HG02610 (cell line): ENCODE measurements around the gene CALM1.

Experiments
- ATAC-seq: cut with Tn5 transposase; IDR thresholded peaks from one replicate; pipeline ENCODE4 v1.9.1; 2021; ENCODE audit warnings: mild to moderate bottlenecking, moderate library complexity; ENCODE audit not compliant: unreplicated experiment

Gene CALM1

GRCh38 chr14:90407230-90407629 lies 10.4 kb downstream of the CALM1 start:
- ATAC-seq, result no peak

GRCh38 chr14:90408713-90409112 lies 11.9 kb downstream of the CALM1 start:
- no peak for ATAC-seq

DNA sequence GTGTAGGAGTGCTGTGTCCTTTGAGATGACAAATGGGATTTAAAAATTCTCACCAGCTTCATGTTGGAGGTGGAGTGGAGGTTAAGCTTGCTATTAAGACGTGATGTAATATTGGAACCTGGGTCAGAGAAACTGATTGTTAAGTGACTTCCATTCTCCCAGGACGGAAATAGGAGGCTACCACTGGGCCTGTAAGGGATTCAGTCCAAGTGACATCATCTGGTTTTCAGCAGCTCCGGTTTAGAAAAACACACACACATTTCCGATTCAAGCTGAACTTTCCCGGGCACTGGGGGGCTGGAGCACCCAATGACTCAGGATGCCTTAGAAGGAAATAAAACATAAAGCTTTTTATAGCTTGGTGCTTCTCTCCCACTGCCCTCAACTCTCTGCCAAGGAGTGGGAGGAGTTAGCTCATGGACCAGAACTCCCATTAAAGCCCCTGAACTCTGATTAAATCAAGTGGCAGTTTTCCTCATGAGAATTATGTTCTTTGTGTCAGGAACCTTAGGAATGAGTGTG lies 12.4 kb downstream of the CALM1 start:
- no peak for ATAC-seq

DNA sequence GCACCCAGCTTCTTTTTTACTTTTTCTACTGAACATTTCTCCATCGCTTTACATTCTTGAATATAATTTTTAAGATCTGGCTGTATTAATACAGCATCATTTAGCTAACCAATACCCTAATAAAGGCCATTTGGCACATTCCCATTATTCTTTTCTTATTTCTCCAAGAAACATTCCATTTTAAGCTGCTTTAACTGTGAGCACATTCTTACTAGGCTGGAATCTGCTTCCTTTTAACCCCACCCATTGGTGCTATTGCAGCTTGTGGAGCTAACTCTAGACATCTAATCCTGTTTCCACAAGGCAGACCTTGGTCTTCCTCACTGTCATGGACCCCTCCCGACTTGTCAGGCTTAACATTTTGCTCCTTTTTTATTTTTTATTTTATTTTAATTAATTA lies 15.2 kb downstream of the CALM1 start:
- ATAC-seq, result no peak

GRCh38 chr14:90416720-90417119 lies 19.9 kb downstream of the CALM1 start:
- ATAC-seq, result no peak

DNA sequence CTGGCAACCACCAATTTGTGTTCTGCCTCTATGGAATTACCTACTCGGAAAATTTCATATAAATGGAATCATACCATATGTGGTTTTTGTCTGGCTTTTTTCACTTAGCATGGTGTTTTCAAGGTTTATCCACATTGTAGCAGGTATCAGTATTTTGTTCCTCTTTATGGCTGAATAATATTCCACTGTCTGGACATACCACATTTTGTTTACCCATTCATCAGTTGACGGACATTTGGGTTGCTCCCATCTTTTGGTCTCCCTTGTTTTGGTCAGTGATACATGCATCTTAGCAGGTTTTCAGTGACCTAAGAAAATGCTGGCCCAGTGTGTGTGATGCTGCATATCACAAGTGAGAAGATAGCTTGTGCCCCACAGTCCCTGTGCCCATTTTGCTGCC lies 21.2 kb downstream of the CALM1 start:
- no peak for ATAC-seq

DNA sequence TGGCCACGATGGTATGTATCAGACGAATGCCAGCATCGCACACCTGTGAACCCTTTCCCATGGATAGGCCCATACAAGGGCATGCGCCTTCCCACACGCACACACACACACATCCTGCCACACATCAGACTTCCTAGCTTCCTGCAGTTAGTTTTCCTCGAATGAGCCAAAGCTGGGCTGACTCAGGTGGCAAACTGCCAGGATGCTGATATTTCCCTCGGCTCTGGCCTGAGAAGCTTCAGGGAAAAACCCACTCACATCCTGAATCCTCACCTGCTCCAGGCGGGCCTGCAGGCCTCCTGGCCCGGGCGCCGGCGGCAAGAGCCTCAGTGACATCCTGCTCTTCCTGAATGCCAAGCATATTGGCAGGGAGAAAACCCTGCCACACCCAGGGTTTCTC lies 22.4 kb downstream of the CALM1 start:
- ATAC-seq, result no peak

DNA sequence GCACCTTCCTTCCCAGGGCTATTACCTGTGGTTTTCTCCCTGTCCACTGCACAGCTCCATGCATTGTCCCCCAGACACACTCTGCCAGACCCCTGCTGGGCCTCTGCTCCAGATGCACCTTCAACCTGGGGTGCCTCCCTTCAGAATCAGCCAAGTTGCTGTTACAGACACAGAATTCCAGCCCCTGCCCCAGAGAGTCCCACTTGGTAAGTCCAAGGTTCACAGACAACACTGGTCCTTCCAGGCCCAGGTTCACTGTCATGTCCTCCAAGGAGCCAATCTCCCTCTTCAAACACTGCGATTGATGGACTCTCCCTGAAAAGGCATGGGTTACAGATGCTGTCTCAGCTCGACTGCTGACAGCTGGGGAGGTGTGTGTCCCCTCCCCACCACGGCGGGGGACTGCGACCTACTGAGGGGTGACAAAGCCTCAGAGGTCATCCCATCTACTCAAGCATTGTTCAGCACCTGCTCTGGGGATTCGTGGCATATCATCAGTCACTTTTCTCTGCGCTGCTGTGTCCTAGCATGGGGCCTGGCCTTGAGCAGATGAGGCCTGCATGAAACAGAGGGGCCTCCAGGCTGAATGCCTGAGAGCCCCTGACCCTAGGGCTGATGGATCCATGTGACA lies 24.3 kb downstream of the CALM1 start:
- no peak for ATAC-seq

- no peak for ATAC-seq
These were observed 24.8 kb downstream of the CALM1 start for GRCh38 chr14:90421632-90422020.

DNA sequence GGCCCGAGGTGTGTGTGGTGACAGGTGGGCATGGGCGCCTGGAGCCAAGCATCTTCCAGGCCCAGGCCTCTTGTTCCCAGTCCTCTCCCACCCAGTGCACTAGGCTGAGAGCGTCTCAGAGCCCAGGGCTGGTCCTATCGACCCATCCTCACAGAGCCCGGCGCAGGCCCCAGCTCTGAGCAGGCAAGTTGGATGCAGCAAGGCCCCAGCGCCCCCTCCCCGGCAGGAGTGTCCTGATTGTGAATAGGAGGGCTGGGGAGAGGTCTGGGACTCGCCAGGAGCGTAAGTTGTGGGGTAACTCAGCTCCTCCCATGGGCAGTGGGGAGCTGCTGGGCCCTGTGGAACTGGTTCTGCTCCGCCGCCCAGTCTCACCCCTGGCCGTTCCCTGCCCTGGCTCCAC lies 26.3 kb downstream of the CALM1 start:
- no peak for ATAC-seq

DNA sequence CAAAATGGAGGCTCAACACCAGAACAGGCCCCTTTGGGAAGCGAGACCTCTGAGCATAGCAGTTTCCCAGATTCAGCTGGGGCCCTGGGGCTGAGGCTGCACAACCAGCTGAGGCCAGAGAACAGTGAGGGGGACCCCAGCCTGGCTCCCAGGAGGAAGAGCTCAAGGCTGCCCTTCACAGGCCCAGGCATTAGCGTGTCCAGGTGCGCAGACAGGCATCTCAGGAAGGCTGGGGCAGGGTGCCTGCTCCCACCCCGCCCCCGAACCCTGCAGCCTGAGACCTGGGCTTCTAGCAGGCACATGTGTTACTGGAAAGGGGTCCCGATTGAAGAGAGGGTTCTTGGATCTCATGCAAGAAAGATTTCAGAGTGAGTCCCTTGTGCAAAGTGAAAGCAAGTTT lies 27.2 kb downstream of the CALM1 start:
- no peak for ATAC-seq

- no peak for ATAC-seq
These were observed 28.0 kb downstream of the CALM1 start for GRCh38 chr14:90424686-90425372.

DNA sequence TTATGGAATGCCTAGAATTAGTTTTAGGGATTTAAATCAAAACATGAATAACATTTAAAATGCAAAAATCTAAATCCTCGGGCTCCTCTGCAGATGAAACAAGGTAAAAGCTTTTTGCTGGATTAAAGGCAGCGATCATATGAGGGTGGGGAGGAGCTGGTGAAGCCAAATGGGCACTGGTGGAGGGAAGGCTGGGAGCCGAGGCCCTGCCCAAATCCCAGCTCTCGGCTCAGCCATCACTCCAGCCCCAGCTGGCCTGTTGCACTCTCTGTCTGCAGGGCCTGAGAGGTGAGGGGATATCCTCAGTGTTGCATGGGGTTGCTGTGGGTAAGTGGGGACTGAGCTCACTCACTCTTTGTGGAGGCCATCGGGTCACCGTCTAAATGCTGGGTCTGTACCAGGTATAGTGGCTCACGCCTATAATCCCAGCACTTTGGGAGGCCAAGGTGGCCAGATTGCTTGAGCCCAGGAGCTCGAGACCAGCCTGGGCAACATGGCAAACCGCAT lies 28.6 kb downstream of the CALM1 start:
- no peak for ATAC-seq

DNA sequence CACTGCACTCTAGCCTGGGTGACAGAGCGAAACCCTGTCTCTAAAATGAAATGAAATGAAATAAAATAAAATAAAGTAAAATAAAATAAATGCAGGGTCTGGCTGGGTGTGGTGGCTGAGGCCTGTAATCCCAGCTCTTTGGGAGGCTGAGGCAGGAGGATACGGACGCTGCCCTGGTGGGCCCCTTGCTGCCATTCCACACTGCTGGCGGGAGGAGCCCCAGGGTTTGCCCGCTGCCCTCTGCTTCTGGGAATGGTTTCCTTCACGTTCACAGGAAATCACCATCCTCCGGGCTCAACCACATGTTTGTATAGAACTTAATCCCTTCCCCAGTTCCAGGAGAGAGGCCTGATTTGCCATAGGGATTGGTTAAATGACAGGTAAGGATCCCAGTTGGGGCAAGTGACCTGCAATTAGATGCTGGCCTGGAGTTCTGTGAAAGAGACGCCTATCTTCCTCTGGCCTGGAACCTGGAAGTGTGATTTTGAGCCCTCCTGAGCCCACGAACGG lies 29.3 kb downstream of the CALM1 start:
- ATAC-seq, result no peak

GRCh38 chr14:90426663-90427062 lies 29.8 kb downstream of the CALM1 start:
- ATAC-seq, result no peak

- no peak for ATAC-seq
These were observed 31.1 kb downstream of the CALM1 start for GRCh38 chr14:90427848-90428426.

DNA sequence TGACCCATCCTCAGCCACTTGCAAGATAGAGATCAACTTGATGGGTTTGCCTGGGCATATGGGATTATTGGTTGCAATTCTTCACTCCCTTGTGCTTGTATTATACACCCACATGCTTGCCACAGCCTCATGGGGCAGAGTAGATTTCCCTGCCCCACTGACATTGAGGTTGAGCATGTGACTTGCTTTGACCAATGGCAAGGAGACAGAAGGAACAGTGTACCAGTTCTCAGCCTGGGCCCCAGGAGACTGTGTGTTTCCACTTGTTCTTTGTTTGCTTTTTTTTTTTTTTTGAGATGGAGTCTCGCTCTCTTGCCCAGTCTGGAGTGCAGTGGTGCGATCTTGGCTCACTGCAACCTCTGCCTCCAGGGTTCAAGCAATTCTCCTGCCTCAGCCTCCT lies 31.8 kb downstream of the CALM1 start:
- no peak for ATAC-seq

DNA sequence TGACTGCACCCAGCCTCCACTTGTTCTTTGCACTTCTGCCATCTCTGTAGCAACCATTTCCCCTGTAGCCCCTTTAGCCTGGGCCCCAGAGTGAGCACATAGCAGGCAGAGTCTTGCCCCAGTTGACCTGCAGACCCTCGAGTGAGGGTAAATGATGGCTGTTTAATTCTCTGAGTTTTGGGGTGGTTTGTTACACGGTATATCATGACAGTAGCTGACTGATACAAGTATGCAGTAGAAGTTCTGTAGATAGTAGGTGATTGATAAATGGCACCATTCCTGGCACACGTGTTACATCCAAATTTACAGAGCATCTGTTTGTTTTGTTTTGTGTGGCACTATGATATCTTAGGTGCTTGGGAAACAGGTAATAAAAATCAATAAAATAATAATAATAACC lies 32.4 kb downstream of the CALM1 start:
- ATAC-seq, result no peak

DNA sequence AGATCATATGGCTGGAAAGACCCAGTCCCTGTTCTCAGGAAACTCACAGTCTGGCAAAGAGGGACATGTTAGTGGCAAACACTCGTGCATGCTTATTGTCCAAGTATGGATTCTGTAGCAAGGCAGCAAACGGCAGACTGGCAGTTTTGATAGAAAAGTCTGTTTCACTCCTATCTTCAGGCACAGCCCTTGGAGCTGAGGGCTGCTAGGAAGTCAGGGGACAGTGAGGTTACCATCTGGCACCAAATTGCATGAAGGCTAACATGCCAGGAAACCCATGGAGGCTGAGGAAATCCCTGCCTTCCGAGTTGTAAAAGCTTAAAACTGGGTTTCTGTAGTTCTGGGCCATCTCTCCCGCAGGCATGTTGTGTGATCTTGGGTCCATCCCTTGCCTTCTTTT lies 32.9 kb downstream of the CALM1 start:
- ATAC-seq, result no peak

DNA sequence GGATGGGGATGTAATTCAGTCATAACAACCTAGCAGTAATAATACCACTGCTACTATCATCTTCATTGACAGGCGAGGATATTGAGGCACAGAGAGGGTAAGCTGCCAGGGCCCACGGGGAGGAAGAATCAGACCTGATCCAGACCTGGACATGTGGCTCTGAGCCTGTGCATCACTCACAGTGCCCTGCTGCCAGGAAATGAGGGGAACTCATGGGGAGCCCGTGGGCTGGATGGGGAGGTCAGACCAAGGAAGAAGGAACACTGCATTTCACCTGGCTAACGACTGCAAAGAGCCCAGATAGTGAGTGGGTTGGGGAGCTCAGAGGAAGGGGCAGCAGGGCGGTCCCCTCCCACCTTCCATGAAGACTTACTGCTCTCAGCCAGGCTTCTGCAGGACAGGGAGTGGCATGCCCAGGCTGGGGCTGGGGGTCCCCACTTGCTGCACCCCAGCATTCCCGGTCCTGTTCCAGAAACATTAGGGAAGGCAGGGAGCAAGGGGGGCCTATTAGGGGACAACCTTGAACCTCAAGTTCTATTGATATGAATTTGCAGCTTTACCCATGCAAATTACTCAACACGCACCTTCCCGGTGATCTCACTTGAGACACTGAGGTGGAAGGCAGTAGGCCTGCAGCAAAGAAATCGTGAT lies 37.7 kb downstream of the CALM1 start:
- ATAC-seq, result no peak

DNA sequence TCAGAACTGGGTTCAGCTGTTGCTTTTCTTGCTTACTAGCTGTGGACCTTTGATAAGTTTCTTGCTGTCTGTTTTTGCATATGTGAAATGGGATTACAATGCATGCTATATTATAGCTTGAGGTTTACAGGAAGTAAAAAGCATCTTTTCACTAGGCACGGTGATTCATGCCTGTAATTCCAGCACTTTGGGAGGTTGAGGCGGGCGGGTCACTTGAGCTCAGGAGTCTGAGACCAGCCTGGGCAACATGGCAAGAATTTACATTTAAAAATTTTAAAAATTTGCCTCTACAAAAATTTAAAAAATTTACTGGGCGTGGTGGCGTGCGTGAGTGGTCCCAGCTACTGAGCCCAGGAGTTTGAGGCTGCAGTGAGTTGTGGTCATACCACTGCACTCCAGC lies 42.0 kb downstream of the CALM1 start:
- no peak for ATAC-seq
